Activated gamma-delta T cell treated with anti-CD3 and anti-CD28 coated beads, Interleukin-2, amount 50 U/mL, for 16 hours (primary cell): ENCODE results near the gene HIVEP1.

Source experiments
- DNase-seq: peaks from one replicate; pipeline ENCODE4 v3.0.0-alpha.2; 2020; ENCODE audit warnings: low read depth

The HIVEP1 gene

DNA sequence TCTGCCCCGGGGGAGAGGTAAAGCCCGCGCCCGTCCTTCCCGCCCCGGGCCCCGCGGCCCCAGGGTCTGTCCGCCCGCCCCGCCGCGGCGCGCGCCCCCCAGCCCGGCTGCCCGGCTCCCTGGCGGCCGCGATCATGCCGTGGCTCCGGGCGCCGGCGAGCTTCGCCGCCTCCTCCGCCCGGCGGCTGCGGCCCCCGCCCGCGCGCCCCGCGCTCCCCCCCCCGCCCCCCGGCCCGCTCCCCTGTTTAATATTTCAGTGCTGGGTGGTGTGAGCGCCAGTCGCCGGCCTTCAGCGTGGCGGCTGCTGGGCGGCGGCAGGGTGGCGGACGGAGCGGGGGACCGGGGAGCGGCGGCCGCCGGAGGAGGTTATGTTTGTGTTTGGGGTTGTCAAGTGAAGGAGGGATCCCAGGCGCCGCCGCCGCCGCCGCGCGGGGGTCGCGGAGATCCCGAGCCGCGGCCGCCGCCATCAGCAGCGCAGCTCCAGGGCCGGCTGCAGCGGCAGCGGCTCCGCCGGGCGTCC, at the start of gene HIVEP1:
HIVEP1 (plus strand) TSS at position 275 of the 520 bp plus-strand sequence. CDS start 3,317 bp downstream, outside the sequence.
- no peak for DNase-seq

DNA sequence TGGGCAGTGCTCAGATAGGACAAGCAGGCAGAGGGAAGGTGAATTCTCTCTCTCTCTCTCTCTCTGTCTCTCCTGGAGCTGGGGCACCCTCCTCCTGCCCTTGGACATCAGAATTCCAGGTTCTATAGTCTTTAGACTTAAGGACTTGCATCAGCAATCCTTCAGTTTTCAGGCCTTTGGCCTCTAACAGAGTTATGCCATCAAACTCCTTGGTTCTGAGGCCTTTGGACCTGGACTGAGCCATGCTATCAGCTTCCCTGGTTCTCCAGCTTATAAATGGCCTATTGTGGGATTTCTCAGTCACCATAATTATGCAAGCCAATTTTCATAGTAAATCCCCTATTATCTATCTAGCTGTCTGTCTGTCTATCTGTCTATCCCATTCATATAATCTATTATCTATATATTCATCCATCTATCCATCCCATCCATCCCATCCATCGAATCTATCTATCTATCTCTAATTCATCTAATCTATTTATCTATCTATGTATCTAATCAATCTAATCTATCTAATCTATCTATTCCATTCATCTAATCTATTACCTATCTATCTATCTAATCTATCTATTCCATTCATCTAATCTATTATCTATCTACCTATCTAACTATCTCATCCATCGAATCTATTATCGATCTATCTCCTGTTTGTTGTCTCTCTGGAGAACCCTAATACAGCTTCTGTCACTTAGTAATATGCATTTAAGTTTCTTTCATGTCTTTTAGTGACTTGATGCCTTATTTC, 48.2 kb upstream of the HIVEP1 start:
- DNase-seq: no peak

DNA sequence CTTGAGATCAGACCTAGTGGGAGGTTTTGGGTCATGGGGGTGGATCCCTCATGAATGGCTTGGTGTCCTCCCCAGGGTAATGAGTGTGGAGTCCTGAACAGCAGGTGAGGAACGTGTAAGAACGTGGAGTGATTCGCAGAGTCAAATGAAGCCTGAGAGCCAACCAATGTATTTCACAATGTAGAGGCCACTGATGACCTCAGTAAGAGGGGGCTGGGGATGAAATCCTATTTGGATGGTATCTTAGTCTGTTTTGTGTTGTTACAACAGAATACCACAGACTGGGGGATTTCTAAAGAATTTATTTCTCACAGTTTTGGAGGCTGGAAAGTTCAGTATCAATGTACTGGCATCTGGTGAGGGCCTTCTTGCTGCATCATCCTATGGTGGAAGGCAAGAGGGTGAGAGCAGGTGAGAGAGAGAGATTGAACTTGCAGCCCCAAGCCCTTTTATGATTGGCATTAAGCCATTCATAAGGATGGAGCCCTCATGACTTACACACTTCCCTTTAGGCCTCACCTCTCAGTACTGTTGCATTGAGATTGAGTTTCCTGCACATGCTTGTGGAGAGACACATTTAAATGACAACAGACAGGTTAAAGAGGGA, 47.3 kb upstream of the HIVEP1 start:
- no peak for DNase-seq

DNA sequence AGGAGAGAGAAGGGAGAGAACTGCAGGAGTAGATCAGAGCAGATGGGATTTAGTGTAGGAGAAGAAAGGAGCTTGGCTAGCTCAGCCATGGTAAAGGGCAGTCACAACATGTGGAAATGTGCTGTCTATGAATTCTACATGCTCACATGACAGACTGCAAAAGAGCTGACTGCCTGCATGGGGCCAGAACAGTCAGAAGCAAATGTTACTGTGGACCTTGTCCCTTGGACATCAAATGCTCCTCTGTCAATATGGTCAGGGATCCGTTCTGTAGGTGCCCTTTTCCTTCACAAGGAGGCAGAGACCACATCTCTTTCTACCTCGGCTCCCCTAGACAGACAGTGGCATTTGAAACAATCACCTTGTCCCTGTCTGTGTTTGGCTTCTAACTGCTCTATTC, 46.6 kb upstream of the HIVEP1 start:
- DNase-seq: no peak

DNA sequence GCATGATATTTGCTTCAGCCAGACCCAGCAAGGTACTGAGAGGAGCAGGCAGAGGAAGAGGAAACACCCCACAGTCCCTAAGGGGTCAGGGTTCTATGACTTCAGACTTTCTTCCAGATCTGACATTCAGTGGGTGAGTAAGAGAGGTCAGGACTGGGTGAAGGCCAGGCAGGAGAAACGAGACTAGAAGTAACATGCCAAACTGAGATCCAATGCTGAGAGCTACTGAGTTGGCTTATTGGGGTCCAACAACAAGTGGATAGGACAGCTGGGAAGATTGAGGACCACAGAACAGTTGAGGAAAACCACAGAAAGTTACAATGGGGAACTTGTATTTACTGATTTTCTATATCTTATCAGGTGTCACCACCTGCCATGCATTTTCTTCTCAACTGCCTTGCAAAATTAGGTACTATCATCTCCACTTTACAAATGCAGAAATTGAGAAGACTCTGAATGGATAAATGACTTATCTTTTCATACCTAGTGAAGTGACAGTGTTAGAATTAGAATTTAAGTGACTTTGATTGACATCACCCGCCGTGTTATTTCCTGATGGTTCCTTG, 43.8 kb upstream of the HIVEP1 start:
- no peak for DNase-seq

DNA sequence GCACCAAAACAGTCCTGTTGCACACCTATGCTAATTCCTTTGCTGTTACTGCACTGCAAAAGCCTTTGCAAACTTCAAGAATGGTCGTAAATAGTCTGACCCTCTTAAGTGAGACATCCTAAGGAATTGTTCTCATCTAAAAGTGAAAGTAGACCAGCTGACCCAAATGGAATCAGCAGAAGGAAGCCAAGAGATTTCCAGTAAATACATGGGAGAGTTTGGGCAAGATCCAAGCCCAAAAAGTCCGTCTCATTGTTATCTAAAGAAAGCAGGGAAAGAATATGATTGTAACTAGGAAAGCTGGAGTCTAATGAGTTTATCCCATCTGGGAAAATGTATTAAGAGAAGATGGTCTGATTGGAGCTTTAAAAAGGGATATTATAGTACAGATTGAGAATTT, 43.0 kb upstream of the HIVEP1 start:
- no peak for DNase-seq

DNA sequence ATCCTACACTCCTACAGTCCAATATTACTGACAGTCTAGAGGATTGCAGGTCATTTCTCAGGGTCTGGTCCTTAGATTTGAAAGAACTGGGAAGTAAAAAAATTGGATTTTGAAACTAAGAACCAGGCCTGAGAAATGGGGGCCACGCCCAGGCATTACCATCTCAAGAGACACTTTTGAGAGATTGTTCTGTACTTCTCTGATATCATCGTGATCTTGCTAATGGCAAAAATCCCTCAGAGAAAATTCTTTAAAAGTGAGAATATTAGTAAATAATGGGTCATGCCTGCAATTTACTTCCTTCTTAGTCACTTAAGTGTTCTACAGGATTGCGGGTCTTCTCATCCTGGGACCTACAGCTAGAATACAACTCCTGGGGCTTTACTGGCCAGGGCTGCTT, 42.0 kb upstream of the HIVEP1 start:
- no peak for DNase-seq

DNA sequence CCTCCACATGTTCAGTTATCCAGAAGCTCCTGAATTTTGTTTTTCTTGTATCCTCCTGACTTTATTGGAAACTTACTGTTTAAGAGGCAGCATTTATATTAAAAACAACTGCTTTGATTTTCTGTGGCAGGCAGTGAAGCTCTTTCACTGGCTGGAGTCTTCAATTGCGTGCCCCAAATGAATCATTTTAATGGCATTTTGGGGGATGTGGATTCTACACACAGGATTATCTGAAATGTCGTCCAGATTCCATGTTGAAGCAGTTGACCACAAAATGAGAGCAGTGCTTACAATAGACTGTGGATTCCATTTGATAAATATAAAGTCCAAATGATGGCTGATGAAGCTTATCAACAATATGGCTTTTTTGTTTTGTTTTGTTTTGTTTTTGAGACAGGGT, 41.0 kb upstream of the HIVEP1 start:
- no peak for DNase-seq

DNA sequence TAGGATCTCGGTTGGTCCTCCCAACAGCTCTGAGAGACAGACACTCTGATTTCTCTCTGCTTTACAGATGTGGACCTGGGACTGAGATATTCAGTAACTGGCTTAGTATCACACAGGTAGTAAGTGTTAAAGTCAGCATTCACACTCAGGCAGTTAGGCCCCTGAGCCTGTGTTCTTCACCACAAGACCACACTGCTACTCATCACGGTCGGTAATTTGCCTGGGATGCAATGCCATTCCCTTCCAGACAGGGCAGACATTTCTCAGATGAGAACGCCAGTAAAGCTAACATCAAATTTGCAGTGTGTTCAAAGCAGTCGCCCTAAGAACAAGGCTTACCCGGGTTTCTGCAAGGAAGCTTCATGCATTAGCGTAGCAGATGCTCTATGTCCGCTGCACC, 39.8 kb upstream of the HIVEP1 start:
- DNase-seq: no peak

DNA sequence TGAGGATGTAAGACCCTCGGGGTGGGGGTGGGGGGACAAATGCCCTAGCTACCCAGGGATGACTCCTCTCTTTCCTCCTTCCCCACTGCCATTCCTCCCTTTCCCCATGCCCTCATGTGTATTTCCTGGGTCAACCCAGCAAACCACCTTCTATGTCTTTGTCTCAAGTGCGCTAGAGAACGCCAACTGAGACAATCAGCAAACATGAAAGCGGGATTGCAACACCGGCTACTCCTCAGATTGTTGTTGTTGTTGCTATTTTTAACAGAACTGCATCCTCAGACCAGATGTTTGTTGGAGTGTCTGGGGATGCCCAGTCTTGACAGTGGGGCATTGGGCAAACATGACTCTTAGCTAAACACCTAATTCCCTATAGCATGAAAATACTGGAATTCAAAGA, 39.3 kb upstream of the HIVEP1 start:
- DNase-seq: no peak

DNA sequence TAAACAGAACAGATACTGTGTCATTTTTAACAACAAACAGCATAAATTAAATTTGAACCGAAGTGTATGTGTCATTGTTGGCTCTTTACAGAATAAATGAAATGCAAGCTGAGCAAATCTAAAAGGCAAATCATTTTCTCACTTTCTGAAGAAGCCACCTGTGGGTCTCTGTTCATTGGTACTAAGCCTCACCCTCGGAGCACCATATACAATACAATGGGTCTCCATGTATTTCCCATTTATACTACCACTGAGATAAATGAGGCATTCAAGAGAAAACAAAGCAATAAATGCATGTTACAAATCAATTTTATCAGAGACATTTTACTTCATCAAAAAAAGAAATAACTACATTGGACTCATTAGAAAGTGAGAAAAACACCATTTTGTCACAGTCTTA, 38.9 kb upstream of the HIVEP1 start:
- no peak for DNase-seq

DNA sequence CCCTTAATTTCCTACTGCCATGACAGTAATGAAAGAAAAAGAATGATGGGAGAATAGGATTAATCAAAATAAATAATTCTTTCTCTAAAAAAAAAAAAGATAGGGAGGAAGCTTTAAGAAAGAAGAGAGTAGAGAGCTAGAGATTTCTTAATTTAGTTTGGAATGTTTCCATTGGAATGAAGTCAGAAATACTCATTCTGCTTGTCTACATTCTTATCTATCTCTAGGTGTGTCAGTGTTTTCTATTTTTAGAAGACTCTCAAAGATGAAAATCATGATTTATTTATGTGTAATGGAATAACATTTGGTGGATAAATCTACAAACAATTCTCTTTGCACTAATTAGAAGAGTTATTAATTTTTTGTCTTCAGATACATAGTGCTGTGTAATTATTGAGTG, 38.0 kb upstream of the HIVEP1 start:
- DNase-seq: no peak

DNA sequence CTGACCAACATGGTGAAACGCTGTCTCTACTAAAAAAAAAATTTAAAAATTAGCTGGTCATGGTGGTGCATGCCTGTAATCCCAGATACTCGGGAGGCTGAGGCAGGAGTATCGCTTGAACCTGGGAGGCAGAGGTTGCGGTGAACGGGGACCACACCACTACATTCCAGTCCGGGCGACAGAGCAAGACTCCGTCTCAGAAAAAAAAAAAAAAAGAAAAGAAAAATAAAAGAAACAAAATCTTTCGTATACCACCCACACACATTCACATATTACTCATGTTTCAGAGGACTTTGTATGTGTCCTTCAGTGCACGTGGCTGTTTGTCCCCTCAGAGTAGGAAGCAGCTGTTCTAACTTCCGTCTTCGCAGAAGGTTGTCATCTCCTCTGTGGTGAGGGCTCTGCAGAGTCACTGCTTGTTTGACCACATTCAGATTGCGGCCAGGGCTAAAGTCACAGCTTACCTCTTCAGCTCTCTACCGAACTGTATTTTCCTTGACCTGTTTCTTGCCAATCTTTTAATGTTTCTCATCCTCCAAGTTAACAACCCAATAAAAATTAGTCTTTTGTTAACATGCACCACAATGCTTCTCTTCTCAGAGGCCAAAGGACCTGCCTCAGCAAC, 36.6 kb upstream of the HIVEP1 start:
- DNase-seq: no peak

DNA sequence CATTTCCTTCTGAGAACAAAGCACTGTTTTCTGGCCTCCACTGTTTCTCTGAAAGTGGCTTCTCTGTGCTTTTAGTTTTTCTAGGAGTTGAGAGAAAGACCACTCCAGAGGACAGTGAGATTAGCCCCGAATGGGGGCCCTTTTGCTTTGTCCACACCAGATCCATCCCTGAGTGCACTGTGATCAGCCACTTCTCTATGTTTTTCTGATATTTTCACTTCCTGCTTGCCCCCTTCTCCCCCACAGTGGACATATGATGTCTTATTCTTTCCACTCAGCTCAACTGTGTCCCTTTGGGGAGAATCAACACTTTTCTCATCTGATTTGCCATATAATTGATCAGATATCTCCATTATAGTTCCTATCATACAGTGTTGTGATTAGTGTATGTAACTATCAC, 35.6 kb upstream of the HIVEP1 start:
- DNase-seq: no peak

DNA sequence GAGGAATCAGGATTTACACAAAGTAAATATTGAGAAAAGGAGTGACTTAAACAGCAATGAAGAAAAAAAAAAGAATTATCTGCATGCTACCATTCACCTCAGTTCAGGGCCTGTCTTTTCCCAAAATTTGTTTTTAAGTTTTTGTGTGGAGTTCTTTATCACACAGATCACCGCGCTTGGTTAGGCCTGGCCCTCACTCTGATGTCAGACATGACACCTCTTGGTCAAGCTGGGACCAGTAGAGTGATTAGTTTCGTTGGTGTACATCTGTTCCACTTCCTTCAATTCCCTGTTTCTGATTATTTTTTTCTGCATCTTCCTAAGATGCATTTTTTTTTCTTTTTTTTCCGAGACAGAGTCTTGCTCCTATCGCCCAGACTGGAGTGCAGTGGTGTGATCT, 34.9 kb upstream of the HIVEP1 start:
- no peak for DNase-seq

DNA sequence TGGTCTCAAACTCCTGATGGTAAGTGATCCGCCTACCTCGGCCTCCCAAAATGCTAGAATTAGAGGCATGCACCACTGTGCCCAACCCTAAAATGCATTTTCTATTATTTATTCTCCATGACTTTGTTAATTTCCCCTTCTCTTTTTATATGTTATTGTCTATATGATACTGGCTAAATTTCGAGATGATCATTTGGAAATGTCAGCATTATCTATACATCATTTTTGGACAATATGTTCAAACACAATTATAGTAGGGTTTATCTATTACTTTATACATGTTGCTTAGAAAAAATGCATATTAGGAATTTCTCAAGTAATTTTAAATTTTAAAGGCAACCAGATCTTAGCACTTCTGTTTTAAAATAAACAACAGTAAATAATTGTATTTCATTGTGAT, 34.4 kb upstream of the HIVEP1 start:
- no peak for DNase-seq

DNA sequence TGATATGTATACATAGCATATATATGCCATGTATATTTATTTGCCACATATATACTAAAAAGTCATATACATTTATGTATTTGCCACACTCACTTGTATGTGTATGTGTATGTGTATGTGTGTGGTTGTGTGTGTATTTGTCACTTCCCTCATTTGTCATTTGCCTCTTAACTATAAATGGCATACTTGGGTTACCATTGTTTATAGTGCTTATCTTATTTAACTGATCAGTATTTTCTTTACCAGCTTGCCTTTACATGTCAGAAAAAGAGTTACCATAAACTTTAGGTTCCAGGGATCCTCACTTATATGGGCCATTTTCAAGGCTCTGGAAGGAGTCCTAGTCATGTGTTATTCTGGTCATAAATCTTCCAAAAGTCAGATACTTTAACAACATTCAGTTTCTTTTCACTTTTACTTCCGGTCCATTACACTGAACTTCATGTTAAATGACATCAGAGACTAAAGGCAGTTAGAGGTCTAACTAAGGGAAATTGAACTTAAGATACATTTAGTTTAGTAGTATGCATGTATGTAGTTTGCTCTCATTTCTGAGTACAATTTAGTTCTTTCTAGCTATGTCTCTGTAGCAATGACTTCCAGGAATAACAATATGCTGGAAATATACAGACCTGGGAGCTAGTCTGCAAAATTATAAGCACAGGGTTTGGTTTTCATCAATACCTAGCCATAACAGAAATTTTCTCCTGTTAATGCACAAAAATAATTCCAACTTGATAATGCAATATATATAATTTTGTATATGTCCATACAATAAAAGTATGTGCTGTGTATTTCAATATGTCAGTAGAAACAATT, 33.7 kb upstream of the HIVEP1 start:
- no peak for DNase-seq

DNA sequence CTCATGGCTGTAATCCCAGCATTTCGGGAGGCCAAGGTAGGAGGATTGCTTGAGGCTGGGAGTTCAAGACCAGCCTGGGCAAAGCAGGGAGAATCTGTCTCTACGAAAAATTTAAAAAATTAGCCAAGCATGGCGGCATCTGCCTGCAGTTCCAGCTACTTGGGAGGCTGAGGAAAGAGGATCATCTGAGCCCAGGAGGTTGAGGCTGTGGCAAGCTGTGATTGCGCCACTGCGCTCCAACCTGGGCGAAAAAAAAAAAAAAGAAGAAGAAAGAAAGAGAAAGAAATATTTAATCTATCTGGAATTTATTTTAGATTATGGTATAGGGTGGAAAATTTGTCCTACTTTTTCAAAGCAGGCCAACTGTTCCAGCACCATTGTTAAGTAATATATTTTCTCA, 32.2 kb upstream of the HIVEP1 start:
- DNase-seq: no peak

DNA sequence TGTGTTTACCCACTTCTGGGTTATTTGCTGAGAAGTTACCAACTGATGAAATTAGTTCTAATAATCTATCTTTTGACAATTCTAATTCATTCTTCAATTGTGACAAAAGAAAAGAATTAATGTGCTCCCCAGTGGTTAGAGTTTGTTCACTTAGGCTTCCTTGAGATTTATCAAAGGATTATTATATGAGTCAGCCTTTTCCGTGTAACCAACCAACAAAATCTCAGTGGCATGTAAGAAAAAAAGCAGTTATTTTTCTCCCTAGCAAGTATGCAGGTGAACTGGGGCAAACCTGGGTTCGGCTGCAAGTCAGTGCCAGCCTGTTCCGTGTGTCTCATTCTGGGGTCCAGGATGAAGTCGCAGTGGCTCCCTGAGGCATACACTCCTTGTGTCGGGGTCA, 28.8 kb upstream of the HIVEP1 start:
- DNase-seq: no peak

DNA sequence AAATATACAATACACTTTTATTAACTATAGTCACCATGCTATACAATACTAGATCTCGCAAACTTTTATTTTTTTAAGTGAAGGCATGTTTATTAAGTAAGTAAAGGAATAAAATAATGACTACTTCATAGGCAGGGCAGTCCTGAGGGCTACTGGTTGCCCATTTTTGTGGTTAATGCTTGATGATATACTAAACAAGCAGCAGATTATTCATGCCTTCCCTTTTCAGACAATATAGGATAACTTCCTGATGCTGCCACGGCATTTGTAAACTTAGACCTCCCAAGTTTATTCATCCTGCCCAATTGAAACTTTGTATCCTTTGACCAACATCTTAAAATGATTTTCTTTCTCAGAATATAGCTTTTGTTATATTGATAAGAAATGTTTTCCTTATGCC, 24.7 kb upstream of the HIVEP1 start:
- no peak for DNase-seq

DNA sequence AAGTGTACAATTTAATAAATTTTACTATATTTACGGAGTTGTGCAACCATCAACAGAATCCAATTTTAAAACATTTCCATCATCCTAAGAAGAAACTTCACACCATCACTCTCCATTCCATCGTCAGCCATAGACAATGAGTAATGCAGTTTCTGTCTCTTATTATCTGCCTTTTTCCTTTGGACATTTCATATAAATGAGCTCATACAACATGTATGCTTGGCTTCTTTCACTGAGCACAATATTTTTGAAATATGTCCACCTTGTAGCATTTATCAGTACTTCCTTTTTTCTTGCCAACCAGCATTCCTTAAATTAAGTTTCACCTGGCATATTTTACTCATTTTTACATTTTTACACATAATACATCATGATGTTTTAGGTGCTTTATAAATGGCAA, 22.7 kb upstream of the HIVEP1 start:
- DNase-seq: no peak

DNA sequence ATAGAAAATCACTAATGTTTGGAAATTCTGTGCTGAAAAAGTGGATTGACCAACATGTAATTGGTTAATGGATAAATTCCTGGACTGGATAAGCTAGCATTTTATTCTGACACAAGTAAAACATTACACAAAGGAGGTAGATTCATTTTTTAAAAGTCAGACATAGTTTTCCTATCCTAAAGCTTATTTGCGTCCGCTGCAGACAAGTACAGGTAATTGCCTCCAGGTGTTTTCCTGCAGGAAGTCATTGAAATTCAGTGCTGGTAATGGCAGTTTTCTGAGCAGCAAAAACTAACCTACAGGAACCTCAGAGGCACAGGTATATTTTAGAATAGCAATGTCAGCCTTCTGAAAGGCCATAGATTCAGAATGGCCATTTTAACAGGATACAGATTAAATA, 20.0 kb upstream of the HIVEP1 start:
- no peak for DNase-seq
